ENCODE results near the gene ADAMTSL4. TPM values are rescaled to one million over a fixed set of nuclear protein-coding genes. Genes with fewer than 3 reads are reported as not detected.
A peak's percentile ranks its signal among the peaks of the same experiment; 100 is the strongest.
"Not testable (repeated sequence)": the region's sequence is repeated elsewhere in the genome, so short reads cannot be mapped to it uniquely, and the experiment has no call there.

ADAMTSL4 gene
- total and polyA plus RNA-seq, 4 donors, result 5.6 to 12.2 (median 11.5) TPM

DNA sequence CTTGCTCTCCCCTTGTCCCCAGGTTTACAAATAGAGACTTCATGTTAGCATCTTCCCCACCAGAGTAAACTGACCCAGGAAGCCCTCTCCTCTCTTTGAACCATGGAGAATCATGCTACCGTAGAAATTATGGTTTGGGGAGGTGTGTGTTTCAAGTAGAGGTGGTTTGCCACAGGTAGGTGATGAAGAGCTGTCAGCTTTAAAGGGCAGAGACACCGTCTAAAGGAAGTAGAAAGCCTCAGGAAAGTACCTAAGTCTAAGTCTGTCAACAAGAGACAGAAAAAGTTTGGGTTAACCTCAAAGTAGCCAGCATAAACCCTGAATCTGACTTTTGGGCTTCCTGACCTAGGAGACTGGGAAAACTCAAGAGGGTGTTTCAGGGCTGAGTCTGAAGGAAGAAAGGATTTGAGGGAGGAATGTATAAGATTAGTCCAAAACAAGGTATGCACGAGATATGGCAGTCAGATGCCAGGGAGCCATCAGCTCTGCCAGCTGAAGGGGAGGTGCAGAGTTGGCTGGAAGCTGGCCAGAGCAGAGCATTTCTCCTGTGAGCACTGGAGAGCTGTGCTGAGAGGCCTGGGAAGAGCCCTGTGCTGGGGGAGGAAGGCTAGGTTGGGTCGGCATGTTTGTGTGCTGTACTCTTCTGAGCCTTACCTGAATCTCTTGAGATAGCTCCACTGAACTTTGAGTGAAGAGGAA, 14.3 kb downstream of the ADAMTSL4 start:
- peaks cover 19 to 78% (median 62%) of the 10 kb centered on the region in 4 donors for H3K4me1 ChIP-seq (ENCODE audit: control insufficient read depth in 4 of 4, insufficient read depth in 4 of 4, low read length in 3 of 4)
- H3K4me3 ChIP-seq (ENCODE audit: low read depth in 1 of 3, low read length in 3 of 3), result no peak overlapping the region
- TF ChIP-seq HNF4G (IDR thresholded peaks at IDR 0.05) (no peak), RAD21 (IDR thresholded peaks at IDR 0.05) (peak in 1 of 2 donors; percentile 2)
- peak overlapping the region; percentile 93 to 100 for H3K27ac ChIP-seq (ENCODE audit: low read depth in 1 of 2, low read length in 2 of 2)
- H3K36me3 ChIP-seq (ENCODE audit: control insufficient read depth in 4 of 4, insufficient read depth in 3 of 4, low read depth in 1 of 4, low read length in 3 of 4), result no peaks in the 10 kb centered on the region
- H3K9ac ChIP-seq (ENCODE audit: low read depth in 1 of 2, low read length in 2 of 2), result peak overlapping the region; percentile 16 to 48
- no peaks in the 10 kb centered on the region for H3K27me3 ChIP-seq (ENCODE audit: control insufficient read depth in 4 of 4, insufficient read depth in 4 of 4, low read length in 3 of 4)
- 34% methylated on average over 4 of the region's 4 CpGs for WGBS
- no peaks in the 10 kb centered on the region for H3K9me3 ChIP-seq (ENCODE audit: control insufficient read depth in 4 of 4, low read length in 3 of 4)
- DNase-seq (ENCODE audit: low spot score), result no peak

DNA sequence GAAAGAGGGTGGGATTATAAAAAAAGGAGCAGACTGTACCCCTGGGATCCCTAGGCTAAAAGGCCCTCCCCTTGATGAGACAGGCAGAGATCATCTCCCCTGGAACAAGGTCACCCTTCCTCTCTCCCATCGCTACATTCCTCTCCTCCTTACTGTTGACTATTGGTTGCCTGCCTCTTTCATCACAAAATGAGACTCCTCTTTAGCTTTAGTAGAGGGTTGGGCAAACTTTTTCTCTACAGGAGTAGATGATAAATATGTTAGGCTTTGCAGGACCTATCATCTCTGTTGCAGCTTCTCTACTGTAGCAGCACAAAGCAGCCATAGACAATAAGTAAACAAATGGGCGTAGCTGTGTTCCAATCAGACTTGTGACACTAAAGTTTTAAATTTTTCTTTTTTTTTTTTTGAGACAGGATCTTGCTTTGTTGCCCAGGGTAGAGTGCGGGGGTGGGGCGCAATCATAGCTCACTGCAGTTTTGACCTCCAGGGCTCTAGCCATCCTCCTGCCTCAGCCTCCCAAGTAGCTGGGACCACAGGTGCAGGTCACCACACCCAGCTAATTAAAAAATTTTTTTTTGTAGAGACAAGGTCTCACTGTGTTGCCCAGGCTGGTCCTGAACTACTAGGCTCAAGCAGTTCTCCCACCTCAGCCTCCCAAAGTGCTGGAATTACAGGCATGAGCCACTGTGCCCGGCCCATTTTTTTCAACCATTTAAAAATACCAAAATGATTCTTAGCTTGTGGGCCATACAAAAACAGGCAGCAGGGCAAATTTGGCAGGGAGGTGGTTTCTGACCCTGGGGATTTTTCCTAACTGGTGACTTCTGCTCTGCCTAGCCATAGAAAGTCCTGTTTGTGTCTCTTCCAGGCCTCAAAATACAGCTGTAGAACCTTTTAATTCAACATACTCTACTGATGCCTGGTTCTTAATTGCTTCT, 15.1 kb downstream of the ADAMTSL4 start:
- no peak for DNase-seq (ENCODE audit: low spot score)
- H3K9me3 ChIP-seq (ENCODE audit: control insufficient read depth in 4 of 4, low read length in 3 of 4), result no peaks in the 10 kb centered on the region
- WGBS, result 74% methylated on average over 5 of the region's 5 CpGs
- H3K9ac ChIP-seq (ENCODE audit: low read depth in 1 of 2, low read length in 2 of 2), result peak overlapping the region in 1 of 2 donors; percentile 48
- H3K4me3 ChIP-seq (ENCODE audit: low read depth in 1 of 3, low read length in 3 of 3), result no peak overlapping the region
- peaks cover 20 to 82% (median 68%) of the 10 kb centered on the region in 4 donors for H3K4me1 ChIP-seq (ENCODE audit: control insufficient read depth in 4 of 4, insufficient read depth in 4 of 4, low read length in 3 of 4)
- peak overlapping the region; percentile 93 to 100 for H3K27ac ChIP-seq (ENCODE audit: low read depth in 1 of 2, low read length in 2 of 2)
- no peaks in the 10 kb centered on the region for H3K27me3 ChIP-seq (ENCODE audit: control insufficient read depth in 4 of 4, insufficient read depth in 4 of 4, low read length in 3 of 4)
- no peaks in the 10 kb centered on the region for H3K36me3 ChIP-seq (ENCODE audit: control insufficient read depth in 4 of 4, insufficient read depth in 3 of 4, low read depth in 1 of 4, low read length in 3 of 4)
- TF ChIP-seq, protein P1, sequence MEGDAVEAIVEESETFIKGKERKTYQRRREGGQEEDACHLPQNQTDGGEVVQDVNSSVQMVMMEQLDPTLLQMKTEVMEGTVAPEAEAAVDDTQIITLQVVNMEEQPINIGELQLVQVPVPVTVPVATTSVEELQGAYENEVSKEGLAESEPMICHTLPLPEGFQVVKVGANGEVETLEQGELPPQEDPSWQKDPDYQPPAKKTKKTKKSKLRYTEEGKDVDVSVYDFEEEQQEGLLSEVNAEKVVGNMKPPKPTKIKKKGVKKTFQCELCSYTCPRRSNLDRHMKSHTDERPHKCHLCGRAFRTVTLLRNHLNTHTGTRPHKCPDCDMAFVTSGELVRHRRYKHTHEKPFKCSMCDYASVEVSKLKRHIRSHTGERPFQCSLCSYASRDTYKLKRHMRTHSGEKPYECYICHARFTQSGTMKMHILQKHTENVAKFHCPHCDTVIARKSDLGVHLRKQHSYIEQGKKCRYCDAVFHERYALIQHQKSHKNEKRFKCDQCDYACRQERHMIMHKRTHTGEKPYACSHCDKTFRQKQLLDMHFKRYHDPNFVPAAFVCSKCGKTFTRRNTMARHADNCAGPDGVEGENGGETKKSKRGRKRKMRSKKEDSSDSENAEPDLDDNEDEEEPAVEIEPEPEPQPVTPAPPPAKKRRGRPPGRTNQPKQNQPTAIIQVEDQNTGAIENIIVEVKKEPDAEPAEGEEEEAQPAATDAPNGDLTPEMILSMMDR (IDR thresholded peaks at IDR 0.05; ENCODE audit: low read depth, low read length, missing input control), result no peak
- TF ChIP-seq, protein P2, sequence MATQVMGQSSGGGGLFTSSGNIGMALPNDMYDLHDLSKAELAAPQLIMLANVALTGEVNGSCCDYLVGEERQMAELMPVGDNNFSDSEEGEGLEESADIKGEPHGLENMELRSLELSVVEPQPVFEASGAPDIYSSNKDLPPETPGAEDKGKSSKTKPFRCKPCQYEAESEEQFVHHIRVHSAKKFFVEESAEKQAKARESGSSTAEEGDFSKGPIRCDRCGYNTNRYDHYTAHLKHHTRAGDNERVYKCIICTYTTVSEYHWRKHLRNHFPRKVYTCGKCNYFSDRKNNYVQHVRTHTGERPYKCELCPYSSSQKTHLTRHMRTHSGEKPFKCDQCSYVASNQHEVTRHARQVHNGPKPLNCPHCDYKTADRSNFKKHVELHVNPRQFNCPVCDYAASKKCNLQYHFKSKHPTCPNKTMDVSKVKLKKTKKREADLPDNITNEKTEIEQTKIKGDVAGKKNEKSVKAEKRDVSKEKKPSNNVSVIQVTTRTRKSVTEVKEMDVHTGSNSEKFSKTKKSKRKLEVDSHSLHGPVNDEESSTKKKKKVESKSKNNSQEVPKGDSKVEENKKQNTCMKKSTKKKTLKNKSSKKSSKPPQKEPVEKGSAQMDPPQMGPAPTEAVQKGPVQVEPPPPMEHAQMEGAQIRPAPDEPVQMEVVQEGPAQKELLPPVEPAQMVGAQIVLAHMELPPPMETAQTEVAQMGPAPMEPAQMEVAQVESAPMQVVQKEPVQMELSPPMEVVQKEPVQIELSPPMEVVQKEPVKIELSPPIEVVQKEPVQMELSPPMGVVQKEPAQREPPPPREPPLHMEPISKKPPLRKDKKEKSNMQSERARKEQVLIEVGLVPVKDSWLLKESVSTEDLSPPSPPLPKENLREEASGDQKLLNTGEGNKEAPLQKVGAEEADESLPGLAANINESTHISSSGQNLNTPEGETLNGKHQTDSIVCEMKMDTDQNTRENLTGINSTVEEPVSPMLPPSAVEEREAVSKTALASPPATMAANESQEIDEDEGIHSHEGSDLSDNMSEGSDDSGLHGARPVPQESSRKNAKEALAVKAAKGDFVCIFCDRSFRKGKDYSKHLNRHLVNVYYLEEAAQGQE (IDR thresholded peaks at IDR 0.05), result no peak
- no peak for TF ChIP-seq RAD21 (IDR thresholded peaks at IDR 0.05)
- TF ChIP-seq, protein P3, sequence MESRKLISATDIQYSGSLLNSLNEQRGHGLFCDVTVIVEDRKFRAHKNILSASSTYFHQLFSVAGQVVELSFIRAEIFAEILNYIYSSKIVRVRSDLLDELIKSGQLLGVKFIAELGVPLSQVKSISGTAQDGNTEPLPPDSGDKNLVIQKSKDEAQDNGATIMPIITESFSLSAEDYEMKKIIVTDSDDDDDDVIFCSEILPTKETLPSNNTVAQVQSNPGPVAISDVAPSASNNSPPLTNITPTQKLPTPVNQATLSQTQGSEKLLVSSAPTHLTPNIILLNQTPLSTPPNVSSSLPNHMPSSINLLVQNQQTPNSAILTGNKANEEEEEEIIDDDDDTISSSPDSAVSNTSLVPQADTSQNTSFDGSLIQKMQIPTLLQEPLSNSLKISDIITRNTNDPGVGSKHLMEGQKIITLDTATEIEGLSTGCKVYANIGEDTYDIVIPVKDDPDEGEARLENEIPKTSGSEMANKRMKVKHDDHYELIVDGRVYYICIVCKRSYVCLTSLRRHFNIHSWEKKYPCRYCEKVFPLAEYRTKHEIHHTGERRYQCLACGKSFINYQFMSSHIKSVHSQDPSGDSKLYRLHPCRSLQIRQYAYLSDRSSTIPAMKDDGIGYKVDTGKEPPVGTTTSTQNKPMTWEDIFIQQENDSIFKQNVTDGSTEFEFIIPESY (IDR thresholded peaks at IDR 0.05), result no peak
- TF ChIP-seq, protein P4, sequence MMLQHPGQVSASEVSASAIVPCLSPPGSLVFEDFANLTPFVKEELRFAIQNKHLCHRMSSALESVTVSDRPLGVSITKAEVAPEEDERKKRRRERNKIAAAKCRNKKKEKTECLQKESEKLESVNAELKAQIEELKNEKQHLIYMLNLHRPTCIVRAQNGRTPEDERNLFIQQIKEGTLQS (IDR thresholded peaks at IDR 0.05), result no peak
- no peak for TF ChIP-seq FOXA2 (IDR thresholded peaks at IDR 0.05)
- no peak for TF ChIP-seq NR2F2 (IDR thresholded peaks at IDR 0.05)
- no peak for TF ChIP-seq HNF4G (IDR thresholded peaks at IDR 0.05)
- TF ChIP-seq TAF1 (conservative IDR thresholded peaks at IDR 0.05), result no peak
- TF ChIP-seq EGR1 (IDR thresholded peaks at IDR 0.05; ENCODE audit: low read depth in 2 of 2), result no peak
- TF ChIP-seq HNF4A (conservative IDR thresholded peaks at IDR 0.05), result no peak
- no peak for TF ChIP-seq JUND (IDR thresholded peaks at IDR 0.05)
- no peak for TF ChIP-seq SP1 (IDR thresholded peaks at IDR 0.05)
- TF ChIP-seq FOXA1 (IDR thresholded peaks at IDR 0.05), result no peak
- TF ChIP-seq, protein P5, sequence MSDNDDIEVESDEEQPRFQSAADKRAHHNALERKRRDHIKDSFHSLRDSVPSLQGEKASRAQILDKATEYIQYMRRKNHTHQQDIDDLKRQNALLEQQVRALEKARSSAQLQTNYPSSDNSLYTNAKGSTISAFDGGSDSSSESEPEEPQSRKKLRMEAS (IDR thresholded peaks at IDR 0.05), result no peak
- TF ChIP-seq YY1 (IDR thresholded peaks at IDR 0.05), result no peak
- no peak for TF ChIP-seq GABPA (IDR thresholded peaks at IDR 0.05 in 1 of 2, conservative IDR thresholded peaks at IDR 0.05 in 1 of 2)
- TF ChIP-seq RXRA (IDR thresholded peaks at IDR 0.05), result no peak

DNA sequence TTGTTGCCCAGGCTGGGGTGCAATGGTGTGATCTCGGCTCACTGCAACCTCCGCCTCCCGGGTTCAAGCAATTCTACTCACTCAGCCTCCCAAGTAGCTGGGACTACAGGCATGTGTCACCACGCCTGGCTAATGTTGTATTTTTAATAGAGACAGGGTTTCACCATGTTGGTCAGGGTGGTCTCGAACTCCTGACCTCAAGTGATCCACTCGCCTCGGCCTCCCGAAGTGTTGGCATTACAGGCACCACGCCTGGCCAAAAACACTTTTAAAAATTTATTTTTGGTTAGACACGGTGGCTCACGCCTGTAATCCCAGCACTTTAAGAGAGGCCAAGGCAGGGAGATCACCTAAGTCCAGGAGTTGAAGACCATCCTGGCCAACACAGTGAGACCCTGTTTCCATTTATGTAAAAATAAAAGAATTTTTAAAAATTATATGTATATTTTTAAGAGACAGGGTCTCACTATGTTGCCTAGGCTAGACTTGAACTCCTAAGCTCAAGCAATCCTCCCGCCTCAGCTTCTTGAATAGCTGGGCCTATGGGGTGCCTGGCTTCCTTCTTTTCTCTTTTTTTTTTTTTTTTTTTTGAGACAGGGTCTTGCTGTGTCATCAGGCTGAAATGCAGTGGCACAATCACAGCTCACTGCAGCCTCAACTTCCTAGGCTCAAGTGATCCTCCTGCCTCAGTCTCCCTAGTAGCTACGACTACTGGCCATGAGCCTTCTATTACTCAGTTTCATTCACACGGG, 16.2 kb downstream of the ADAMTSL4 start:
- not testable (repeated sequence) for H3K27me3 ChIP-seq (ENCODE audit: control insufficient read depth in 4 of 4, insufficient read depth in 4 of 4, low read length in 3 of 4); H3K4me3 ChIP-seq (ENCODE audit: low read depth in 1 of 3, low read length in 3 of 3); H3K36me3 ChIP-seq (ENCODE audit: control insufficient read depth in 4 of 4, insufficient read depth in 3 of 4, low read depth in 1 of 4, low read length in 3 of 4); H3K9me3 ChIP-seq (ENCODE audit: control insufficient read depth in 4 of 4, low read length in 3 of 4); H3K9ac ChIP-seq (ENCODE audit: low read depth in 1 of 2, low read length in 2 of 2); DNase-seq (ENCODE audit: low spot score)
- Histone ChIP-seq H3K27ac (ENCODE audit: low read depth in 1 of 2, low read length in 2 of 2) (peak overlapping the region; percentile 89 to 100), H3K4me1 (ENCODE audit: control insufficient read depth in 4 of 4, insufficient read depth in 4 of 4, low read length in 3 of 4) (peaks cover 23 to 80% (median 65%) of the 10 kb centered on the region in 4 donors)
- 89% methylated on average over 14 of the region's 14 CpGs for WGBS

All from liver (tissue), 9 donors.